Adrenal gland (tissue), 12 donors: ENCODE results near the gene IKZF4. TPM values are rescaled to one million over a fixed set of nuclear protein-coding genes. Genes with fewer than 3 reads are reported as not detected.
A peak's percentile ranks its signal among the peaks of the same experiment; 100 is the strongest.
"Not testable (repeated sequence)": the region's sequence is repeated elsewhere in the genome, so short reads cannot be mapped to it uniquely, and the experiment has no call there.

Source experiments
- DNase-seq, 7 donors: peaks; one replicate each; pipeline ENCODE4 v3.0.0-alpha.2; 2019 to 2020
- H3K27ac ChIP-seq, 5 donors: fragments of 200-600 bp; sonication (generic) in 4 of 5; 1 replicate in 3 of 5; 2 replicates in 2 of 5; pipeline versions ENCODE4 v1.5.1 to v1.8.0; 2016 to 2020; ENCODE audit warnings: mild to moderate bottlenecking in 1 of 5
- H3K27me3 ChIP-seq: fragments of 200-600 bp; 2 replicates; pipeline ENCODE4 v1.8.0; 2021
- H3K36me3 ChIP-seq, 2 donors: fragments of 200-600 bp; replicated peaks in 1 of 2; 1 replicate in 1 of 2; 2 replicates in 1 of 2; pipeline versions ENCODE4 v1.5.1 to v1.8.0; 2018 to 2022
- H3K4me1 ChIP-seq, 2 donors: fragments of 200-600 bp; replicated peaks in 1 of 2; 1 replicate in 1 of 2; 2 replicates in 1 of 2; pipeline versions ENCODE4 v1.5.1 to v1.8.0; 2018 to 2021
- H3K4me3 ChIP-seq, 4 donors: fragments of 200-600 bp; sonication (generic) in 3 of 4; one replicate each; pipeline ENCODE4 v1.5.1; 2016 to 2018
- H3K9me3 ChIP-seq, 3 donors: fragments of 200-600 bp; sonication (generic) in 1 of 3; replicated peaks in 1 of 3; 1 replicate in 2 of 3; 2 replicates in 1 of 3; pipeline versions ENCODE4 v1.5.1 to v1.8.0; 2016 to 2021
- POLR2A ChIP-seq, 2 donors: fragments of 450-650 bp; IDR thresholded peaks; one replicate each; pipeline ENCODE4 v1.6.1; 2017; ENCODE audit warnings: antibody characterized with exemption in 2 of 2, mild to moderate bottlenecking in 2 of 2, moderate library complexity in 1 of 2
- WGBS, 4 donors: extraction: QIAGEN DNeasy Blood & Tissue Kit in 2 of 4; methylation state at CpG; one replicate each; pipeline versions ENCODE4 v1.1.5 to v1.1.7; 2013 to 2017; 5-methylcytosine and 5-hydroxymethylcytosine counted together
- intact Hi-C, 2 donors: fragments of 100-400 bp; cut with DNase I; formaldehyde crosslinking; loops; one replicate each; pipeline versions ENCODE4 v1.14.1 to v1.15.0; 2022 to 2023
- polyA plus RNA-seq, 3 donors: library from polyadenylated mRNA; stranded (reverse); fragments of 200-250 nt in 2 of 3; fragments of 350-450 nt in 1 of 3; fragmentation: Illumina TruSeq in 1 of 3; extraction: RNeasy Lipid Tissue Mini Kit (QIAGEN cat#74804) in 1 of 3; gene quantifications; one replicate each; pipeline ENCODE4 v1.2.3, GENCODE V29; 2013 to 2014
- total RNA-seq, 9 donors: library from RNA; depleted of rRNA in 4 of 9; stranded (reverse); fragments of >200 nt in 4 of 9; fragments of 120-200 nt in 1 of 9; fragmentation: NEBNext Ultra II Directional in 1 of 9; extraction: Animal tissue kit (Norgen Biotek cat#: 25700) in 1 of 9; gene quantifications; one replicate each; pipeline versions ENCODE4 v1.1.0 to v1.2.4, GENCODE V29; 2013 to 2023
- TF ChIP-seq, protein P1 (sequence below), 6 experiments: fragments of 450-650 bp in 4 of 6; fragments of 200-600 bp in 2 of 6; sonication (generic) in 1 of 6; IDR thresholded peaks; 1 replicate in 5 of 6; 2 replicates in 1 of 6; pipeline versions ENCODE4 v1.5.1 to v1.8.0; 2016 to 2021; ENCODE audit warnings: antibody characterized with exemption in 6 of 6, mild to moderate bottlenecking in 2 of 6, moderate library complexity in 1 of 6
- donor health status: healthy with polysubstance abuse.
- donor health status: Bipolar disorder and iron deficiency.
- donor health status: DM: yes; HTN: yes; CAD: no.
- donor health status: DM: no; HTN: no; CAD: no.
- donor health status: DM: no; HTN: no; CAD: no.
- donor health status: DM: yes; HTN: yes; CAD: no.

IKZF4 gene
- total and polyA plus RNA-seq, 12 donors: 5.7 to 34.0 (median 11.0) TPM

DNA sequence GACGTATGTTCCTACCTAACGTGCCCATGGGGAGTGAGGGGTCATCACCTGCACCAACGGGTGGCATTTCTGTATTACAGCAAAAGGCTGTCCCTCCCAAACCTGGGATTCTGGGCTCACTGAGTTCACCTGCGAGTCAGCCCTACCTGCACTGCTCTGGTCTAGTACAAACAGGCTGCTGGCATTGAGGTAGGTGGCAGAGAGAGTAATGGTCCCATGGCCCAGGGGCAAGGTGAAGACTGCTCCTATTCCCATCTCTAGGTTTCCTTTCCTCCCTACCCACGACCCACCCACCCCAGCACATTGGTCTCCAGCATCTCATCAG, 23.3 kb upstream of the IKZF4 start:
- intact Hi-C loops: loop anchor here in 1 of 2 donors (5.0 kb wide), 1 partner anchor 40 kb away; no protein-coding TSS in a partner anchor

DNA sequence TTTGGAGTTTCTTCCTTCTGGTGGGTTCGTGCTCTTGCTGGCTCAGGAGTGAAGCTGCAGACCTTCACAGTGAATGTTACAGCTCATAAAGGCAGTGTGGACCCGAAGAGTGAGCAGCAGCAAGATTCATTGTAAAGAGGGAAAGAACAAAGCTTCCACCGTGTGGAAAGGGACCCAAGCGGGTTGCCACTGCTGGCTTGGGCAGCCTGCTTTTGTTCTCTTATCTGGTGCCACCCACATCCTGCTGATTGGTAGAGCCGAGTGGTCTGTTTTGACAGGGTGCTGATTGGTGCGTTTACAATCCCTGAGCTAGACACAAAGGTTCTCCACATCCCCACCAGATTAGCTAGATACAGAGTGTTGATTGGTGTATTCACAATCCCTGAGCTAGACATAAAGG, 21.3 kb upstream of the IKZF4 start:
- 75 to 87% (median 81%) methylated on average over 4 to 6 of the region's 6 CpGs for WGBS, 4 donors

More for the DNA sequence above, 23.3 kb upstream of the IKZF4 start:
- Histone ChIP-seq H3K27me3 (no peaks in the 10 kb centered on the region), H3K36me3 (peaks cover 0 to 33% of the 10 kb centered on the region in 2 donors), H3K27ac (peak overlapping the region in 4 of 5 donors; percentile 26 to 90 (median 85)), H3K4me3 (peak overlapping the region; percentile 37 to 87 (median 64)), H3K4me1 (peaks cover 10 to 20% of the 10 kb centered on the region in 2 donors), H3K9me3 (no peaks in the 10 kb centered on the region)
- 0 to 14% (median 2%) methylated on average over 1 to 5 of the region's 5 CpGs for WGBS, 4 donors
- peak in 2 of 7 donors; percentile 17 to 59 for DNase-seq
- TF ChIP-seq, protein P1, sequence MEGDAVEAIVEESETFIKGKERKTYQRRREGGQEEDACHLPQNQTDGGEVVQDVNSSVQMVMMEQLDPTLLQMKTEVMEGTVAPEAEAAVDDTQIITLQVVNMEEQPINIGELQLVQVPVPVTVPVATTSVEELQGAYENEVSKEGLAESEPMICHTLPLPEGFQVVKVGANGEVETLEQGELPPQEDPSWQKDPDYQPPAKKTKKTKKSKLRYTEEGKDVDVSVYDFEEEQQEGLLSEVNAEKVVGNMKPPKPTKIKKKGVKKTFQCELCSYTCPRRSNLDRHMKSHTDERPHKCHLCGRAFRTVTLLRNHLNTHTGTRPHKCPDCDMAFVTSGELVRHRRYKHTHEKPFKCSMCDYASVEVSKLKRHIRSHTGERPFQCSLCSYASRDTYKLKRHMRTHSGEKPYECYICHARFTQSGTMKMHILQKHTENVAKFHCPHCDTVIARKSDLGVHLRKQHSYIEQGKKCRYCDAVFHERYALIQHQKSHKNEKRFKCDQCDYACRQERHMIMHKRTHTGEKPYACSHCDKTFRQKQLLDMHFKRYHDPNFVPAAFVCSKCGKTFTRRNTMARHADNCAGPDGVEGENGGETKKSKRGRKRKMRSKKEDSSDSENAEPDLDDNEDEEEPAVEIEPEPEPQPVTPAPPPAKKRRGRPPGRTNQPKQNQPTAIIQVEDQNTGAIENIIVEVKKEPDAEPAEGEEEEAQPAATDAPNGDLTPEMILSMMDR (IDR thresholded peaks at IDR 0.05): no peak
- TF ChIP-seq POLR2A (IDR thresholded peaks at IDR 0.05): no peak

DNA sequence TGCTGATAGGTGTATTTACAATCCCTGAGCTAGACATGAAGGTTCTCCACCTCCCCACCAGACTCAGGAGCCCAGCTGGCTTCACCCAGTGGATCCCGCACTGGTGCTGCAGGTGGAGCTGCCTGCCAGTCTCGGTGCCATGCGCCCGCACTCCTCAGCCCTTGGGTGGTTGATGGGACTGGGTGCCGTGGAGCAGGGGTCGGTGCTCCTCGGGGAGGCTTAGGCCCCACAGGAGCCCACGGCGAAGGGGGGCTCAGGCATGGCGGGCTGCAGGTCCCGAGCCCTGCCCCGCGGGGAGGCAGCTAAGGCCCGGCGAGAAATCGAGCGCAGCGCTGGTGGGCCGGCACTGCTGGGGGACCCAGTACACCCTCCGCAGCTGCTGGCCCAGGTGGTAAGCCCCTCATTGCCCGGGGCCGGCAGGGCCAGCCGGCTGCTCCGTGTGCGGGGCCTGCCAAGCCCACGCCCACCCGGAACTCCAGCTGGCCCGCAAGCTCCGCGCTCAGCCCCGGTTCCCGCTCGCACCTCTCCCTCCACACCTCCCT, 20.8 kb upstream of the IKZF4 start:
- H3K9me3 ChIP-seq, H3K27ac ChIP-seq, H3K27me3 ChIP-seq, DNase-seq, H3K4me3 ChIP-seq: not testable (repeated sequence)
- 90 to 100% (median 96%) methylated on average over 2 to 30 of the region's 33 CpGs for WGBS, 4 donors
- peaks cover 0 to 27% of the 10 kb centered on the region in 2 donors for H3K36me3 ChIP-seq
- peaks cover 10 to 20% of the 10 kb centered on the region in 2 donors for H3K4me1 ChIP-seq
- intact Hi-C loops: loop anchor here in 1 of 2 donors (5.0 kb wide), 1 partner anchor 37 kb away; no protein-coding TSS in a partner anchor

More for the DNA sequence above, 21.3 kb upstream of the IKZF4 start:
- H3K27ac ChIP-seq, H3K9me3 ChIP-seq, H3K27me3 ChIP-seq, H3K4me3 ChIP-seq, DNase-seq: not testable (repeated sequence)
- intact Hi-C loops: loop anchor here in 1 of 2 donors (5.0 kb wide), 1 partner anchor 38 kb away; no protein-coding TSS in a partner anchor
- Histone ChIP-seq H3K36me3 (peaks cover 0 to 31% of the 10 kb centered on the region in 2 donors), H3K4me1 (peaks cover 10 to 20% of the 10 kb centered on the region in 2 donors)

DNA sequence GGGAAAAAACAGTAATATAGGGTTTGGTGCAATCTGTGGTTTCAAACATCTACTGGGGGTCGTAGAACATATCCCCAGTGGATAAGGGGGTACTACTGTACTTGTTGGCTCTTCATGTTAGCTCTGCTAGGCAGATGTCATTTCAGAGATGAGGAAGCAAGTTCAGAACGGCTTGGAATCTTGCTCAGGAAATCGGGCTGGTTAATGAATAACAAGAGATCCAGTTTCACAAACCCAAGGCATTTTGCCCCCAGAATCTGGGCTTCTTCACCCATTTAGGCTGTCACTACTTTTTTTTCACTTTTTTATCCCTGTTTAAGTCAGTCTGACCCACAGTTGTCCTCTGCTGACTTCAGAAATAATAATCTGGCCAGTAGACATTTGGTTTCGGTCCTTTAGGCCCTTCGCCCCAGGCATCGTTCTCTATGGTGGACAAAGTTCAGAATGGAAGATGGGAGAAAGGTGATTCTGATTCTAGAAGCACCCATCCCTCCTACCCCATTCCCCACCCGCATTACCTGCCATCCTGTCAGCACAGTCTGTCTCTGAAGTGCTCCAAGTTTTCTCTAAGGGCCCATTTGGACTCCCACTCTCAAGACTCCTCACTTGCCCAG, 19.2 kb upstream of the IKZF4 start:
- Histone ChIP-seq H3K36me3 (peaks cover 0 to 24% of the 10 kb centered on the region in 2 donors), H3K4me1 (peaks cover 10 to 13% of the 10 kb centered on the region in 2 donors), H3K27me3 (no peaks in the 10 kb centered on the region), H3K27ac (no peak overlapping the region), H3K9me3 (no peaks in the 10 kb centered on the region), H3K4me3 (no peak overlapping the region)
- WGBS, 4 donors: 70 to 91% (median 88%) methylated on average over 7 of the region's 7 CpGs
- intact Hi-C loops: no loop called here
- no peak for TF ChIP-seq POLR2A (IDR thresholded peaks at IDR 0.05)
- TF ChIP-seq, protein P1 (IDR thresholded peaks at IDR 0.05): no peak
- no peak for DNase-seq

DNA sequence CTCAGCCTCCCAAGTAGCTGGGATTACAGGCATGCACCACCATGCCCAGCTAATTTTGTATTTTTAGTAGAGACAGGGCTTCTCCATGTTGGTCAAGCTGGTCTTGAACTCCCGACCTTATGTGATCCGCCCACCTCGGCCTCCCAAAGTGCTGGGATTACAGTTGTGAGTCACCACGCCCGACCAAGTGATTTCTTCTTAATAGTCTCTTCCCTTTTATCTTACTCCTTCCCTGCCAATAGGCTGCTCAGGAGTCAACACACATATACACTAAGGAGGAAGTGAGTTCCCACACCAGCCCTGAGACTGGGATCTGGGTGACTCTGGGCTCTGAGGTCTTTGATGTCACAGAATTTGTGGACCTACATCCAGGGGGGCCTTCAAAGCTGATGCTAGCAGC, 17.5 kb upstream of the IKZF4 start:
- H3K4me3 ChIP-seq, DNase-seq, intact Hi-C loops, H3K4me1 ChIP-seq, H3K9me3 ChIP-seq, H3K27me3 ChIP-seq, H3K27ac ChIP-seq: not testable (repeated sequence)
- WGBS, 4 donors: 68 to 87% (median 71%) methylated on average over 5 of the region's 5 CpGs
- H3K36me3 ChIP-seq: peaks cover 0 to 24% of the 10 kb centered on the region in 2 donors
